ENCODE measurements around the gene CREB5. TPM values are rescaled to one million over a fixed set of nuclear protein-coding genes. Genes with fewer than 3 reads are reported as not detected.

CREB5 gene
- total and polyA plus RNA-seq, 2 of the 13 experiments (the other 11 are each of a cell fraction or from before 2014, with no cell fraction given): 0.38 to 0.71 TPM

DNA sequence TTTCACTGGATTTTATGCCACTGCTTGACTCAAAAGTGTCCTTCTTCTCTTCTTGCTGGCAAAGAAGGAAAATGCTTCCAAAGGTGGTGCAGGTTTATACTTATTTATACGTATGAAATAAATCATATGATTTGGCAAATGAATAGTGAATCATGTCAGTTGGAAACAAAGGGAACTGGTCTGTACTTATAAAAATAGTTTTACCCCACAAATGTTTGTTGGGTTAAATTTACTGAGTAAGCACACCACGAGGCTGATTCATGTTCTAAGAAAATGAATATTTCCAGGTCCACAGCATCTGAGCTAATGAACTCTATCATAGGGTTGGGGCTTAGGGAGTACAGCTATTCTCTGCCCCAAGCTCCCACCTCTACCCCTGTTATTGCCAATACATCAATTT is 313.6 kb downstream of the CREB5 start:
- Histone ChIP-seq H3K4me1 (ENCODE audit: insufficient read depth, low read length) (no peaks in the 10 kb centered on the region), H3K79me2 (ENCODE audit: insufficient read depth, low read length) (no peaks in the 10 kb centered on the region), H4K20me1 (ENCODE audit: insufficient read depth, low read length) (no peaks in the 10 kb centered on the region), H3K4me2 (ENCODE audit: low read depth, low read length) (no peak overlapping the region), H3K27ac (ENCODE audit: extremely low read length, insufficient read depth, low read length) (no peak overlapping the region), H3K27me3 (ENCODE audit: control insufficient read depth in 1 of 2, insufficient read depth in 2 of 2, low read length in 2 of 2) (peaks cover 0 to 3% of the 10 kb centered on the region in 2 experiments; a peak in 1 of 5 replicates), H3K9me3 (ENCODE audit: low read length) (no peaks in the 10 kb centered on the region), H2AFZ (ENCODE audit: low read length) (no peak overlapping the region), H3K9ac (ENCODE audit: insufficient read depth, low read depth, low read length) (no peak overlapping the region), H3K36me3 (replicated peaks in 1 of 2; ENCODE audit: control insufficient read depth in 1 of 2, insufficient read depth in 2 of 2, low read length in 2 of 2) (no peaks in the 10 kb centered on the region), H3K4me3 (replicated peaks in 1 of 3; ENCODE audit: insufficient read depth in 1 of 3, low read depth in 2 of 3, low read length in 3 of 3) (no peak overlapping the region)
- intact Hi-C loops (cut with micrococcal nuclease; ENCODE audit: unreplicated experiment) (no loop called here), in situ Hi-C loops (cut with HindIII; ENCODE audit: extremely low pct_ligation_motif_present, low pct_unique_long_range_greater_than_20kb) (no loop called here)
- POLR2A ChIA-PET: no interaction called here
- BruUV-seq (replicated peaks): no TSS peak
- CTCF ChIA-PET (ENCODE audit: low intra/inter-chr PET ratio, low total read pairs): no interaction called here
- FAIRE-seq: no peak
- no peak for DNase-seq (ENCODE audit: low spot score)
- WGBS (ENCODE audit: low lambda C conversion rate): 31% methylated on average over 2 of the region's 2 CpGs
- no peak for ATAC-seq
- TF ChIP-seq BRD4 (CRISPR knock-in tag; IDR thresholded peaks at IDR 0.05): no peak
- TF ChIP-seq CTCF (CRISPR knock-in tag; IDR thresholded peaks at IDR 0.05): no peak
- TF ChIP-seq TEF (CRISPR knock-in tag; IDR thresholded peaks at IDR 0.05): no peak
- TF ChIP-seq, protein P1, sequence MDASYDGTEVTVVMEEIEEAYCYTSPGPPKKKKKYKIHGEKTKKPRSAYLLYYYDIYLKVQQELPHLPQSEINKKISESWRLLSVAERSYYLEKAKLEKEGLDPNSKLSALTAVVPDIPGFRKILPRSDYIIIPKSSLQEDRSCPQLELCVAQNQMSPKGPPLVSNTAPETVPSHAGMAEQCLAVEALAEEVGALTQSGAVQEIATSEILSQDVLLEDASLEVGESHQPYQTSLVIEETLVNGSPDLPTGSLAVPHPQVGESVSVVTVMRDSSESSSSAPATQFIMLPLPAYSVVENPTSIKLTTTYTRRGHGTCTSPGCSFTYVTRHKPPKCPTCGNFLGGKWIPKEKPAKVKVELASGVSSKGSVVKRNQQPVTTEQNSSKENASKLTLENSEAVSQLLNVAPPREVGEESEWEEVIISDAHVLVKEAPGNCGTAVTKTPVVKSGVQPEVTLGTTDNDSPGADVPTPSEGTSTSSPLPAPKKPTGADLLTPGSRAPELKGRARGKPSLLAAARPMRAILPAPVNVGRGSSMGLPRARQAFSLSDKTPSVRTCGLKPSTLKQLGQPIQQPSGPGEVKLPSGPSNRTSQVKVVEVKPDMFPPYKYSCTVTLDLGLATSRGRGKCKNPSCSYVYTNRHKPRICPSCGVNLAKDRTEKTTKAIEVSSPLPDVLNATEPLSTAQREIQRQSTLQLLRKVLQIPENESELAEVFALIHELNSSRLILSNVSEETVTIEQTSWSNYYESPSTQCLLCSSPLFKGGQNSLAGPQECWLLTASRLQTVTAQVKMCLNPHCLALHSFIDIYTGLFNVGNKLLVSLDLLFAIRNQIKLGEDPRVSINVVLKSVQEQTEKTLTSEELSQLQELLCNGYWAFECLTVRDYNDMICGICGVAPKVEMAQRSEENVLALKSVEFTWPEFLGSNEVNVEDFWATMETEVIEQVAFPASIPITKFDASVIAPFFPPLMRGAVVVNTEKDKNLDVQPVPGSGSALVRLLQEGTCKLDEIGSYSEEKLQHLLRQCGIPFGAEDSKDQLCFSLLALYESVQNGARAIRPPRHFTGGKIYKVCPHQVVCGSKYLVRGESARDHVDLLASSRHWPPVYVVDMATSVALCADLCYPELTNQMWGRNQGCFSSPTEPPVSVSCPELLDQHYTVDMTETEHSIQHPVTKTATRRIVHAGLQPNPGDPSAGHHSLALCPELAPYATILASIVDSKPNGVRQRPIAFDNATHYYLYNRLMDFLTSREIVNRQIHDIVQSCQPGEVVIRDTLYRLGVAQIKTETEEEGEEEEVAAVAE (CRISPR knock-in tag; IDR thresholded peaks at IDR 0.05; ENCODE audit: borderline replicate concordance): no peak
- TF ChIP-seq, protein P2, sequence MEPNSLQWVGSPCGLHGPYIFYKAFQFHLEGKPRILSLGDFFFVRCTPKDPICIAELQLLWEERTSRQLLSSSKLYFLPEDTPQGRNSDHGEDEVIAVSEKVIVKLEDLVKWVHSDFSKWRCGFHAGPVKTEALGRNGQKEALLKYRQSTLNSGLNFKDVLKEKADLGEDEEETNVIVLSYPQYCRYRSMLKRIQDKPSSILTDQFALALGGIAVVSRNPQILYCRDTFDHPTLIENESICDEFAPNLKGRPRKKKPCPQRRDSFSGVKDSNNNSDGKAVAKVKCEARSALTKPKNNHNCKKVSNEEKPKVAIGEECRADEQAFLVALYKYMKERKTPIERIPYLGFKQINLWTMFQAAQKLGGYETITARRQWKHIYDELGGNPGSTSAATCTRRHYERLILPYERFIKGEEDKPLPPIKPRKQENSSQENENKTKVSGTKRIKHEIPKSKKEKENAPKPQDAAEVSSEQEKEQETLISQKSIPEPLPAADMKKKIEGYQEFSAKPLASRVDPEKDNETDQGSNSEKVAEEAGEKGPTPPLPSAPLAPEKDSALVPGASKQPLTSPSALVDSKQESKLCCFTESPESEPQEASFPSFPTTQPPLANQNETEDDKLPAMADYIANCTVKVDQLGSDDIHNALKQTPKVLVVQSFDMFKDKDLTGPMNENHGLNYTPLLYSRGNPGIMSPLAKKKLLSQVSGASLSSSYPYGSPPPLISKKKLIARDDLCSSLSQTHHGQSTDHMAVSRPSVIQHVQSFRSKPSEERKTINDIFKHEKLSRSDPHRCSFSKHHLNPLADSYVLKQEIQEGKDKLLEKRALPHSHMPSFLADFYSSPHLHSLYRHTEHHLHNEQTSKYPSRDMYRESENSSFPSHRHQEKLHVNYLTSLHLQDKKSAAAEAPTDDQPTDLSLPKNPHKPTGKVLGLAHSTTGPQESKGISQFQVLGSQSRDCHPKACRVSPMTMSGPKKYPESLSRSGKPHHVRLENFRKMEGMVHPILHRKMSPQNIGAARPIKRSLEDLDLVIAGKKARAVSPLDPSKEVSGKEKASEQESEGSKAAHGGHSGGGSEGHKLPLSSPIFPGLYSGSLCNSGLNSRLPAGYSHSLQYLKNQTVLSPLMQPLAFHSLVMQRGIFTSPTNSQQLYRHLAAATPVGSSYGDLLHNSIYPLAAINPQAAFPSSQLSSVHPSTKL (CRISPR knock-in tag; IDR thresholded peaks at IDR 0.05): no peak
- TF ChIP-seq RAD51 (IDR thresholded peaks at IDR 0.05; ENCODE audit: borderline replicate concordance): no peak
- no peak for TF ChIP-seq THRA (CRISPR knock-in tag; IDR thresholded peaks at IDR 0.05; ENCODE audit: borderline replicate concordance)
- TF ChIP-seq, protein P3, sequence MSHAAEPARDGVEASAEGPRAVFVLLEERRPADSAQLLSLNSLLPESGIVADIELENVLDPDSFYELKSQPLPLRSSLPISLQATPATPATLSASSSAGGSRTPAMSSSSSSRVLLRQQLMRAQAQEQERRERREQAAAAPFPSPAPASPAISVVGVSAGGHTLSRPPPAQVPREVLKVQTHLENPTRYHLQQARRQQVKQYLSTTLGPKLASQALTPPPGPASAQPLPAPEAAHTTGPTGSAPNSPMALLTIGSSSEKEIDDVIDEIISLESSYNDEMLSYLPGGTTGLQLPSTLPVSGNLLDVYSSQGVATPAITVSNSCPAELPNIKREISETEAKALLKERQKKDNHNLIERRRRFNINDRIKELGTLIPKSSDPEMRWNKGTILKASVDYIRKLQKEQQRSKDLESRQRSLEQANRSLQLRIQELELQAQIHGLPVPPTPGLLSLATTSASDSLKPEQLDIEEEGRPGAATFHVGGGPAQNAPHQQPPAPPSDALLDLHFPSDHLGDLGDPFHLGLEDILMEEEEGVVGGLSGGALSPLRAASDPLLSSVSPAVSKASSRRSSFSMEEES (CRISPR knock-in tag; IDR thresholded peaks at IDR 0.05): no peak
- no peak for TF ChIP-seq ZBTB42 (CRISPR knock-in tag; IDR thresholded peaks at IDR 0.05)
